Adipocyte (in vitro differentiated cells): ENCODE results near the gene LRRN3.
A peak's percentile ranks its signal among the peaks of the same experiment; 100 is the strongest.

ENCODE experiments used
- DNase-seq: peaks from one replicate; pipeline ENCODE4 v3.0.0-alpha.2; 2015; ENCODE audit warnings: low read depth
- H3K27me3 ChIP-seq: replicated peaks from 2 replicates; pipeline ENCODE4 v1.7.0; 2013; ENCODE audit warnings: mild to moderate bottlenecking, low read length, moderate library complexity; ENCODE audit not compliant: control insufficient read depth, insufficient read depth
- H3K36me3 ChIP-seq: 2 replicates; pipeline ENCODE4 v1.7.0; 2013; ENCODE audit warnings: low read length, mild to moderate bottlenecking, moderate library complexity; ENCODE audit not compliant: control insufficient read depth, insufficient read depth, severe bottlenecking
- H3K4me1 ChIP-seq: 2 replicates; pipeline ENCODE4 v1.7.0; 2013; ENCODE audit warnings: mild to moderate bottlenecking, low read length, moderate library complexity; ENCODE audit not compliant: control insufficient read depth, insufficient read depth
- H3K4me3 ChIP-seq: 2 replicates; pipeline ENCODE4 v1.7.0; 2013; ENCODE audit warnings: mild to moderate bottlenecking, low read length, moderate library complexity
- H3K9ac ChIP-seq: 2 replicates; pipeline ENCODE4 v1.7.0; 2013; ENCODE audit warnings: mild to moderate bottlenecking, low read length, moderate library complexity
- H3K9me3 ChIP-seq: 2 replicates; pipeline ENCODE4 v1.7.0; 2013; ENCODE audit warnings: mild to moderate bottlenecking, low read length, moderate library complexity; ENCODE audit not compliant: control insufficient read depth

LRRN3 gene

DNA sequence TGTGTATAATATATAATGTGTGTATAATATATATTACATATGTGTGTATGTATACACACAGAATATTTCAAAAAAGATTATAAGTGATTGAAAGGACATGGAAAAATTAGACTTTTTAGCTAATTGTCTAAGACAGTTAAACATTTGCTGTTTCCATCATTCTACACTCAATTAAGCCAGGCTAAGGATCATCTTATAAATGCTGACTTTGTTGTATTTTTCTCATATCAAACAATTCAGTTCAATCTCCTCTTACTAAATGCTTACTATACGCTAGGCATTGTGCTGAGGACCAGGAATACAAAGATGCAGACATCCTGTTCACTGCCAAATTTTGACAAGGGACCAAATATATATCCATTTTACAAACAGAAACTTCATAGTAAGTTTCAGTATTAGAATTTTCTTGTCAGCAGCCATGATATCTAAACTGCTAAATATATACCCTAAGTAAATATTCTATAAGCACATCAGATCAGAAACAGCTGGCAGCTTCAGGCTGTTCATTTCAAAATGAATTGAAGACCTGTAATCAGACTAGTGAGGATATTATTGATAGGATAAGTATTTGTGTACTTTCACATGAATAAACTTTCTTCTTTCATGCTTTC, 10.3 kb upstream of the LRRN3 start:
- H3K36me3 ChIP-seq: no peaks in the 10 kb centered on the region
- no peaks in the 10 kb centered on the region for H3K27me3 ChIP-seq
- H3K9ac ChIP-seq: no peak overlapping the region
- H3K4me1 ChIP-seq: peaks cover 15% of the 10 kb centered on the region
- no peak overlapping the region for H3K4me3 ChIP-seq
- H3K9me3 ChIP-seq: no peaks in the 10 kb centered on the region
- DNase-seq: no peak

DNA sequence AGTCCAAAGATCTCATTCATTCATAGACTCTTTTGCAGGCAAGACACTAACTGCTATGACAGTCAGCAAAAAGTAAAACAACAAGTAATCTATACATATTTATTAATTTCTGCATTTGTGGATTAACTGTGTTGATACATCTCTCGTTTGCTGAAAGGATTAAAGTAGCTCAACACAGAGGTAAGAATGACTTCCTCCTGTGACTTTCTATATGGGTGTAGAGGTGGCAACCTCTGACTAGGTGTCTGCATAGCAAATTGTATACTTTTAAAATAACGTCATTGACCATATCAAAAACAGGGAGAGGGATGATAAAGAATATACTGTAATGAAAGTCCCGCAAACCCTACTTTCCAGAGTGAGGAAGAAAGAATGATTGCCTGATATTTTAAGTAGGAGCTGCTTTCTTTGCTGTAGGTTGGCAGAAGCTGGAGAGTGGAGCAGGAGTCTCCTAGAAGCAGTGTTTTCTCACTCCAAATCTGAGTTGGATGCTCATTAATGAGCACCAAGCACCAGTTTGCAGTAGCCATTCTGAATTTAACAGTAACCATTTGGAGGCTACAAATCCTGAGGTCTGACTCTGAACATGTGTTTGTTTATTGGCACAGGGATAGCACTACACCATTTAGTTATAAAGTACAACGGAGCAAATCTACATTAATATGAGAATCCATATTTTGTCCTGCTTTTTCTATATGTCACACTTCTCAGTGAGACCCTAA, 9.2 kb upstream of the LRRN3 start:
- H3K4me3 ChIP-seq: no peak overlapping the region
- H3K36me3 ChIP-seq: no peaks in the 10 kb centered on the region
- no peak for DNase-seq
- no peaks in the 10 kb centered on the region for H3K9me3 ChIP-seq
- peaks cover 10% of the 10 kb centered on the region for H3K4me1 ChIP-seq
- H3K27me3 ChIP-seq: no peaks in the 10 kb centered on the region
- H3K9ac ChIP-seq: no peak overlapping the region

DNA sequence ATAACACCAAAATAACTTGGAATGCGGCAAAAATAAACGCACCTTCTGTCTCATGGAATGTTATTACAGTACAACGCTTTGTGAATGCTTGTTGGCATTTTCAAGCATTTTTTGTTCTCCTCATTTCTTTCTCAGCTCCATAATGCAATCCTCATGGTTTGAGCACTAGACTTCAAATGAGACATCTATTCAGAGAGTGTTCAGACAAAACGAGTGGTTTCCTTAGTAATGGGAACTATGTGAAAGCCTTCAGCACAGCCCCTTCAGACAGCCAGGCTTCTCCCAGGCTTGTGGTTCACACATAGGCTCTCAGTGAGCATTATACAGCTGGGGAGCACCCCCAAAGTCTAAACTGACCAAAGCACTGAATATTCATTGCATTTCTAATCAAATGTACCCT, 8.6 kb upstream of the LRRN3 start:
- Histone ChIP-seq H3K4me3 (no peak overlapping the region), H3K9ac (no peak overlapping the region), H3K27me3 (no peaks in the 10 kb centered on the region), H3K4me1 (peaks cover 3% of the 10 kb centered on the region), H3K36me3 (no peaks in the 10 kb centered on the region), H3K9me3 (no peaks in the 10 kb centered on the region)
- DNase-seq: peak; percentile 76

DNA sequence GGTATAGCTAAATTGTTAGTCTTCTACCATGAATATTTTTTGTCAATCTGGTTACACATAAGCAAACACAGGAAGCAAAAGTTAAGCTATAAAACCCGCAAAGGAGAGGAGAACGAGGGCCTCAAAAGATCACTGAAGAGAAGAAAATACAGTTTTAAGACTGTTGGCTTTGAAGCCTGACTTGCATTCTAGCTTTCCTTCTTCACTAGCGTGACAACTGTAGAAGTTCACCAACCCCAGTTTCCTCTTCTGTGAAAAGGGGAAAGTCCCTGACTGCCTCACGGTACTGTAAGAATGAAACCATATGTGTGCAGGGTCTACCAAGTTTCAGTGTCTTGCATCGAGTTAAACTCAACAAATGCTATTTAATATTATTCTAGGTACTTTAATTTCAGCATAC, 7.5 kb upstream of the LRRN3 start:
- DNase-seq: peak; percentile 90
- H3K9ac ChIP-seq: no peak overlapping the region
- H3K36me3 ChIP-seq: no peaks in the 10 kb centered on the region

DNA sequence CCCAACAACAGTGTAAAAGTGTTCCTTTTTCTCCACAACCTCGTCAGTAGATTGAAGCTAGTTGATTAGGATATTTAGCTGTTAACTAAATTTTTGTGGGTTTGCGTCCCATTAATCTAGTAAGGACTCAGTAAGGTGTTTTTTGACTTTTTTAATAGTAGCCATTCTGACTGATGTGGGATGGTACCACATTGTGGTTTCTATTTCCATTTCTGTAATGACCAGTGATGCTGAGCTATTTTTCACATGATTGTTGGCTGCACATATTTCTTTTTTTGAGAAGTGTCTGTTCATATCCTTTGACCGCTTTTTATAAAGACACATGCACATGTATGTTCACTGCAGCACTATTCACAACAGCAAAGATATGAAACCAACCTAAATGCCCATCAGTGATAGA, 5.6 kb upstream of the LRRN3 start:
- DNase-seq: no peak
- Histone ChIP-seq H3K36me3 (no peaks in the 10 kb centered on the region), H3K27me3 (no peaks in the 10 kb centered on the region), H3K4me1 (peaks cover under 1% of the 10 kb centered on the region), H3K9ac (no peak overlapping the region), H3K9me3 (no peaks in the 10 kb centered on the region), H3K4me3 (no peak overlapping the region)

More for the DNA sequence above, 7.5 kb upstream of the LRRN3 start:
- Histone ChIP-seq H3K27me3 (no peaks in the 10 kb centered on the region), H3K4me1 (no peaks in the 10 kb centered on the region), H3K9me3 (no peaks in the 10 kb centered on the region), H3K4me3 (no peak overlapping the region)

DNA sequence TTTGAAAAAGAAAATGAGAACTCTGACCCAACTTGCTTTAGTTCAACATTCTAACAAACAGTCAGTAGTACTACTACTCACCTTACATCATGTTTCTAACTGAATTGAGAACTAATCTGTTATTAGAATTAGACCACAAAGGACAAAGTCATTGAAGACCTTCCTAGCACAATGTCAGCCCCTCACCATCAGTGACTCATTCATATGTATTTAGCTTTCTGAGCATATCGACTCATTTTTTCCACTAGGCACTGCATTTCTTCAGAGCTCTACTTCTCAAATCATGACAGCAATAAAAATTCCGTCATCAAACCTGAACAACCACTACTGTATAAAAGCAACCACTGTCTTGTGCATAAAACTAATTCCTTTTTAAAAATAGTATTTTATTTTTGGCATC, 4.4 kb upstream of the LRRN3 start:
- Histone ChIP-seq H3K36me3 (no peaks in the 10 kb centered on the region), H3K4me3 (no peak overlapping the region), H3K27me3 (no peaks in the 10 kb centered on the region), H3K4me1 (peaks cover 10% of the 10 kb centered on the region), H3K9me3 (no peaks in the 10 kb centered on the region), H3K9ac (no peak overlapping the region)
- DNase-seq: no peak

DNA sequence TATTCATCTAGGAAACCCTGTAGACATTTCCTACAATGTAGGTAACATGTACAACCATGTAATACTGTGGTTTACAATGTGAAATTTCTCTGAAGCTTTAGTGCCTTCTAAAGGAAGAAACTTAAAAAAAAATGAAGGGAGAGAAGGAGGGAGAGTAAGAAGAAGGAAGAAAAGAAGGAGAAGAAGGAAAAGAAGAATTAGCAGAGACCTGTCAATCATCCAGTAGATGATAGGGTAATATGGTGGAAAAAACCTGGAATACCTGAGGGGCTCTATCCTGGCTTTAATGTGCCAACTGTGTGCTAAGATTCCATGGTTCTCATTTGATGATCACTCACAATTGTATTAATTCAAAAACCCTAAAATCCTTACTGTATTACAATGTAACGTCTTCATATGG, 2.6 kb upstream of the LRRN3 start:
- no peak overlapping the region for H3K4me3 ChIP-seq
- DNase-seq: no peak
- H3K9ac ChIP-seq: no peak overlapping the region
- H3K36me3 ChIP-seq: no peaks in the 10 kb centered on the region
- no peaks in the 10 kb centered on the region for H3K27me3 ChIP-seq
- peaks cover 27% of the 10 kb centered on the region for H3K4me1 ChIP-seq
- H3K9me3 ChIP-seq: no peaks in the 10 kb centered on the region

DNA sequence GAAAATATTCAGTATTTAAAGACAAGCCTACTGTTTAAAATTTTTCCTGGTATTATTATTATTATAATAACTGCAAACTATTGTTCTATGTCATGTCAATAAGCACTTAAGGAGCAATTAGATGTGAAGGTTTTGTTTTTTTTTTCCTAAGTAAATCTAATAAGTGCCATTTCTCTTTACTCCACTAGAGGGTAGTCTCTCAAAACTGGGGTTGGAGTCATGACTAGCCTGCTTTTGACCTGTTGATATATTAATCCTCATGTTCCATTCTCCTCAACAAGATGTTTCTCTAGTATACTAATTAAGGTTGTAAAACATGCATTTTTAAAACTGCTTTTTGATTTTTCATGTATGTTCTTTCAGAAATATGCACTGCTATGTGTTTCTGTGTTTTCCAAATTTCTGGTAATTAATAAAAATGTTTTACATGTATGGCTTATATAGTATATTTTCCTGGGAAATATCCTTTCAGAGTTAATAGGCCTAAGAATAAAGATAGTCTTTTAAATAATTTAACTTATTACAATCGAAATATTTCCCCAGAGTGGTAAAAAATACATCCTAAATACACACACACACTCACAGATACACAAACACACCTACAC, 1.0 kb upstream of the LRRN3 start:
- Histone ChIP-seq H3K4me3 (no peak overlapping the region), H3K9me3 (no peaks in the 10 kb centered on the region), H3K9ac (no peak overlapping the region), H3K4me1 (peaks cover 27% of the 10 kb centered on the region), H3K27me3 (no peaks in the 10 kb centered on the region), H3K36me3 (no peaks in the 10 kb centered on the region)
- peak; percentile 80 for DNase-seq

DNA sequence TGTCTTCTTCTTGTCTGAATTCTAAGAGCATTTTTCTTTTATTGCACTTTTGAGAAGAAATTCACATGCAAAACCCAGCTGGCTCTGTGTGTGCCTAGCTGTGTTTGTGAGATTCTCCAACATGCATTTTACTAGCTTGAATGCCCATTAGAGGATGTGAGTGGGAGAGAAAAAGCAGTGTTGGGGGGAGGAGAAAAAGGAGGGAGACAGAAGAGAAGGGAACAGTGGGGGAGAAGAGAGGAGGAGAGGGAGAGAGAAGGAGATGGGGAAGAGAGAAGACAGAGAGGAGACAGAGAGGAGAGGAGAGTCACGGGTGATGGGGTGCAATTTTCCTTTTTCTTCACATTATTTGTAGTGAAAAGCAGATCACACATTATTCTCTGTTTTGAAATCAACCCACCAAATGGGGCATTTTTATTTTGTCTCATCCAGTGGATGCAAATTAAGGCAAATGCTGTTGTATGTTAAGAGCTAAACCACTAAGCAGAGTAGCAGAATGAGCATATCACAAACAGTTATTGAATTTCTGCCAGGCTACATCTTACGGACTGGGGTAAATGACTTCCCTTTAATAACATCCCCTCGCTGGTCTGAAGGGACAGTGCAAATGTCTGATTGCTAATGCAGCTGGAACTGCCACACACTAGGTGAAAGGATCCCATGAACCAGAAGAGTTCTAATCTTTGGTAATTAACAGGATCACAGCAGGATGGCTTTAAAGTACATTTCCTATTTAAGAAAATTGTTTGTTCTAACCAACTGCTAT, 849 bp downstream of the LRRN3 start:
- H3K4me3 ChIP-seq: peak overlapping the region; percentile 80
- DNase-seq: peak; percentile 43
- H3K4me1 ChIP-seq: peaks cover 27% of the 10 kb centered on the region
- no peaks in the 10 kb centered on the region for H3K27me3 ChIP-seq
- no peaks in the 10 kb centered on the region for H3K36me3 ChIP-seq
- no peaks in the 10 kb centered on the region for H3K9me3 ChIP-seq
- H3K9ac ChIP-seq: peak overlapping the region; percentile 65

DNA sequence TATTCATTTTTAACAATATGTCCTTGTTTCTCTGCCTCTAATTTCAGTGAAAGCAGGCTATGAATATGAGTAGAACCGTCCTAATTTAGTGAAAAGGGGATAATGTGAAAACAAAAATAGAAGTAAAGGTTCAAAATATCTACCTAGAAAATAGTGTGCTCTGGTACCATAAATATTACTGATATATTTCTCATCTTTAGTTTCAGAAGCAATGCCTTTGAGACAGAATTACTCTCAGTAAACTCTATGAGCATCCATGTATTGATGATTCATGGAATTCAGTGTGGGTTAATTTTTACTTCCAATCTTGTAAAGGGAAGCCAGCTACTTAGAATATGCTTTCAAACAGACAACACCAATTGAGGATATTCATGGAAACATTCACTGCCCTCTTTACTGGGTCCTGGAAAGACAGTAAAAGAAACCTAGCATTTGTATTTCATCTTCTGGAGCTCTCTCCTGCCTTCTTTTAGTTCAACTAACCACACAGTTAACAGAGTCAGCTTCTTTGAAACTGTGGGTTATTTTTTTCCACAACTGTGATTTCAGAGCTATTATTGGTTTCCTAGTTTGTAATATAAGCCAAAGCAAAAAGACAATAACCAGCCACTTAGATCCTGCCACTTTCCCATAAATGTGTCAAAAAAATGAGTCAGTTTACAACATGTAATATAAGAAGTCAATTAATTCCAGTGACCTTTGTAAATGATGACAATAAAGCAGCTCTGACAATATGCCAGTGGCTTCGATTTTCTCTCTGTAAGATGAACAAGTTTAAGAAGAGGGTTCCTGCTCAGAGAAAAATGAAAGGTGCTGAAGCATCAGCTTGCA, 1.7 kb downstream of the LRRN3 start:
- H3K27me3 ChIP-seq: no peaks in the 10 kb centered on the region
- H3K9ac ChIP-seq: peak overlapping the region; percentile 65
- H3K9me3 ChIP-seq: no peaks in the 10 kb centered on the region
- H3K4me3 ChIP-seq: peak overlapping the region; percentile 80
- no peak for DNase-seq
- peaks cover 27% of the 10 kb centered on the region for H3K4me1 ChIP-seq
- no peaks in the 10 kb centered on the region for H3K36me3 ChIP-seq
